GM19468 (cell line): ENCODE data around the gene AMPD1.

Experiments
- ATAC-seq: cut with Tn5 transposase; IDR thresholded peaks from one replicate; pipeline ENCODE4 v1.9.1; 2021; ENCODE audit warnings: mild to moderate bottlenecking, moderate library complexity, moderate number of reproducible peaks; ENCODE audit not compliant: unreplicated experiment; ENCODE audit errors: extremely low read depth

AMPD1 gene

GRCh38 chr1:114695430-114696058 lies at the start of gene AMPD1:
Gene AMPD1, minus strand, starts transcription at chr1:114695546. Its CDS starts 75 bp downstream, at chr1:114695471.
- ATAC-seq, result no peak

DNA sequence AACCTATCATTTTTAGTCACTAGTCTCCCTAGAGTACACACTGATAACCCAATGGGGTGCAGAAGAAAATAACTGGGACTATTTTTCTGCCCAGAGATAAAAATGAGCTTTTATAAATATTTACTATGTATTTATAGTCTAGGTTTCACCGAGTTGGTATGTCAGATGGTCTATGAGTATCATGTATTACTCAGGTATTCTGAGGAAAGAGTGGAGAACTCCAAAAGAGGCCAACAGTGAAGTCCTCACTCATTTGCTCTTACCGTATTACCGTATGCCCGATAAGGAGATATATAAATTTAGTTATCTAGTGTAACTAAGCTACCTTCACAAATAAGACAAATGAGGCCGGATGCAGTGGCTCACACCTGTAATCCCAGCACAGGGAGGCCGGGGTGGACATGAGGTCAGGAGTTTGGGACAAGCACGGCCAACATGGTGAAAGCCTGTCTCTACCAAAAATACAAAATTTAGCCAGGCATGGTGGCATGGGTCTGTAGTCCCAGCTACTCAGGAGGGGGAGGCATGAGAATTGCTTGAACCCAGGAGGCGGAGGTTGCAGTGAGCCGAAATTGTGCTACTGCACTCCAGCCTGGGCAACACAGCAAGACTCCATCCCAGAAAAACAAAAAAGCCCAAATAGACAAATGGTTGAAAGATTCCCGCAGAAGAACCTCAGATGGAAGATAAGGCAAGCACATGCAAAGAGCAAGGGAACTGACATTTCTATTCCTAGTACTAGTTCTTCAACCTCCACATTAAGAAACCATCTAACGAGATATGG lies 46.8 kb upstream of the AMPD1 start:
- ATAC-seq, result no peak

GRCh38 chr1:114740331-114740730 lies 45.0 kb upstream of the AMPD1 start:
- no peak for ATAC-seq

DNA sequence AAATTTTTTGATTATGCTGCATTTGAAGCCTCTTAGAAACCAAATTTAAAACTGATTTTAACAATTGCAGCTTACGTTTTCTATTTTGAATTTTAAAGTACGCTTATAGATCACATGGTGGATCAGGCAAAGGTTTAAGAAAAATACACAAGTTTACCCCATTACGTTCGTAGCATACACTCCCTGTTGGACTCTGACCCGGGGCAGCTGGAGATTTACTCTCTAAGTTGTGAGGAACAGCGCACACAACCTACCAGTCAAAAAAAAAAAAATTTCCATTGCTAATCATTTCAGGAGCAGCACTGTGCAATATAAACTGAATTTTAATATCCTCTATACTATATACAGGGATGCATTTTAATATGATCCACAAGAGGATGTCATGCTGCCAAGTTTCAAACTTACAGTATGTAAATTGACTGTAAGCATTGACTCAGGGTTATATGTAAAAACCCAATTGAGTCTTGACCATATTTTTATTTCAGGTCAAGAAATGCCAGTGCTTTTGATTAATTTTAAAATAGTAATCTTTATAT lies 42.0 kb upstream of the AMPD1 start:
- no peak for ATAC-seq

GRCh38 chr1:114735479-114735878 lies 40.1 kb upstream of the AMPD1 start:
- ATAC-seq, result no peak

DNA sequence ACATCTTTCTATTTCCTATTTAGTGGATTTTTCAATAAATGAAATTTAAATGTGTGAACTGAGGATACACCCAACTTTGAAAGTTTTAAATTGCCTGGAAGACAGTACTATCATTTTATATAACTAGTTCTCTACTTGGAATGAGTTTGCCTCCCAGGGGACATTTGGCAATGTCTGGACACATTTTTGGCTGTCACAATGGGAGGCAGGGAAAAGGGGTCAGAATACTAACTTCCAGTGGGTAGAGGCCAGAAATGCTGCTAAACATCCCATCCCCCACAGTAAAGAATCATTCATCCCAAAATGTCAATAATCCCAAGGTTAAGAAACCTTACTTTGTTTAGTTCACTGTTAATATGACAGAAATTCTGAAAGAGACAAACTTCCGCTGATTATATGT lies 34.4 kb upstream of the AMPD1 start:
- no peak for ATAC-seq

GRCh38 chr1:114728553-114728952 lies 33.2 kb upstream of the AMPD1 start:
- no peak for ATAC-seq

DNA sequence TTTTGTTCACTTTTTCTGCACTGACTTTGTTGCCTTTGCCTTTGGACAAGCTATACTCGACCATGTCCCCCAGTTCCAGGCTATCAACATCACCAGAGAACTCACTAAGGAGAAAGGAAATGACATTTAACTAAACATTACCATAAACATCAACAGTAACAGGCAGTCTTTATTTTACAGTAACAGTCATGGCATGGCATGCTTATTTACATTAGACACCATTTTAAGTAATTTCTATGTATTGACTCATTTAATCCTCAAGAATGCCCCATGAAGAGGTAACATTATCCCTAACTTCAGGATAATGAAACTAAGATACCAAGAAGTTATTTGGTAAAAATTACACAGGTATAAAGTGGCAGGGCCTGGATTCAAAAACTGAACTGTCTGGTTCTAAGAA lies 29.9 kb upstream of the AMPD1 start:
- no peak for ATAC-seq

GRCh38 chr1:114723915-114724314 lies 28.6 kb upstream of the AMPD1 start:
- no peak for ATAC-seq

GRCh38 chr1:114723457-114723856 lies 28.1 kb upstream of the AMPD1 start:
- ATAC-seq, result no peak

GRCh38 chr1:114720492-114720891 lies 25.1 kb upstream of the AMPD1 start:
- ATAC-seq, result no peak

- ATAC-seq, result no peak
These were observed 24.1 kb upstream of the AMPD1 start for GRCh38 chr1:114719424-114719787.

GRCh38 chr1:114718661-114719423 lies 23.5 kb upstream of the AMPD1 start:
- no peak for ATAC-seq

DNA sequence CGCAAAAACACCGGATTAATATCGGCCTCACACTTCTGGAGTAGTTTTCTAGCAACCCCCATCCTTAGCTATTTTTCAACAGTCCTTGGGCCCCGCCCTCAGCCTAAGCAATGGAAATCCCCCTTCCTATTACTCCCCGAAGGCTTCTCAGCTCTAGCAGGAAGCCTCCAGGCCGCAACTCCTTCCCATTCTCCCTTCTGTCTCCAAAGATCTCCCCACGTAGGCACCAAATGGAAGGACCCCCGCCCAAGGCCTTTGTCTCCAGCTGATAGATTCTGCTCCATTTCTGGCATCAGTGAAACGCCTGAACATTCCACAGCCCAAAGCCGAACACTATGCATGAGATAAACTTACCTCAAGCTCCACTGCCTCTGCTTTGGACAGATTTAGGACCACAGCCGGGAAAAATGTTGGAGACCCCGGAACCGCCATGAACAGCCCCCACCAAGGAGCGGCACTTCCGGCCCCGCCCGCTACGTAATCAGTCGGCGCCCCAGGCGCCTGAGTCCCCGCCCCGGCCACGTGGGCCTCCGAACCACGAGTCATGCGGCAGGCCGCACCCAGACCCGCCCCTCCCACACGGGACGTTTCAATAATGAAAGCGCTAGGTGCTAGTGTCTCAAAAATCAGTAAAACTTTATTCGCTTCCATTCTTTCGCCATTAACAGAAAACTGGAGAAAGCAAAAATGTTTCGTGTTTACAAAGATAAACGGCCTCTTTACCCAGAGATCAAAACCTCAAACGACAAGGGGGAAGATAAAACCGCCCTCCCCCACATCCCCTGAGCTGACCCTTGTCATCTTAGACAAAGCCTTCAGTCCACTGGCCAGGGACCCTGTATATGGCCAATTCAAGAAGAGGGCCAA lies 21.2 kb upstream of the AMPD1 start, which contains the start of gene NRAS:
NRAS (minus strand) TSS at position 468 of the 867 bp plus-strand sequence. CDS start 611 bp downstream, outside the sequence.
- ATAC-seq, result peak; percentile 94

DNA sequence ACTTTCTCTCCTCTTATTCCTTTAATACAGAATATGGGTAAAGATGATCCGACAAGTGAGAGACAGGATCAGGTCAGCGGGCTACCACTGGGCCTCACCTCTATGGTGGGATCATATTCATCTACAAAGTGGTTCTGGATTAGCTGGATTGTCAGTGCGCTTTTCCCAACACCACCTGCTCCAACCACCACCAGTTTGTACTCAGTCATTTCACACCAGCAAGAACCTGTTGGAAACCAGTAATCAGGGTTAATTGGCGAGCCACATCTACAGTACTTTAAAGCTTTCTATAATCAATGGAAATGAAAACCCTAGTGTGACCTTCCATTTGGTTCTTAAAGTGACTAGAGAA lies 20.6 kb upstream of the AMPD1 start:
- no peak for ATAC-seq

DNA sequence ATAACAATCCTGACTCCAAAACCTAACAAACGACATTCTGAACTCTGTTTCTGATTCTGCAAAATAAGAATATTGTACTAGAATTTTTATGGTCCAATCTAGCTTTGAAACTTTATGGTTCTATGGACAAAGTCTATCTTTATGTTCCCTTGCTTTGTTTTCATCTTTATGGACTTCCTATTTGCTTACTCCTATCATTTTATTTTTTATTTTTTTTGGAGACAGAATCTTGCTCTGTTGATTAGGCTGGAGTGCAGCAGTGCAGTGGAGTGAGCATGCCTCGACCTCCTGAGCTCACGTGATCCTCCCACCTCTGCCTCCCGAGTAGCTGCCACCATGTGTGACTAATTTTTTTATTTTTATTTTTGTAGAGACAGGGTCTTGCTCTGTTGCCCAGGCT lies 17.6 kb upstream of the AMPD1 start:
- no peak for ATAC-seq

DNA sequence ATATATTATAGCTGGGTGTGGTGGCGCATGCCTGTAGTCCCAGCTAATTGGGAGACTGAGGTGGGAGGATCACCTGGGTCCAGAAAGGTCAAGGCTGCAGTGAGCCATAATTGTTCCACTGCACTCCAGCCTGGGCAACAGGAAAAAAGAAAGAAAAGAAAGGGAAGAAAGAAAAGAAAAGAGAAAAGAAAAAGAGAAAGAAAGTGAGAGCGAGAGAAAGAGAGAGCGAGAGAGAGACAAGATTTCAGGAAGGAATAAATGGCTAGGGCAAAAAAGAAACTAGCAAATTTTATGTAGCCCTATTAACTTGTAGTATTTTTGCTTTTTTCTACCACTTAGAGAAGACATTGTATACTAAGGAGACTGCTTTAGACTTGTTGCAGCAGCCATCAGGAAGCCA lies 15.0 kb upstream of the AMPD1 start:
- ATAC-seq, result no peak

DNA sequence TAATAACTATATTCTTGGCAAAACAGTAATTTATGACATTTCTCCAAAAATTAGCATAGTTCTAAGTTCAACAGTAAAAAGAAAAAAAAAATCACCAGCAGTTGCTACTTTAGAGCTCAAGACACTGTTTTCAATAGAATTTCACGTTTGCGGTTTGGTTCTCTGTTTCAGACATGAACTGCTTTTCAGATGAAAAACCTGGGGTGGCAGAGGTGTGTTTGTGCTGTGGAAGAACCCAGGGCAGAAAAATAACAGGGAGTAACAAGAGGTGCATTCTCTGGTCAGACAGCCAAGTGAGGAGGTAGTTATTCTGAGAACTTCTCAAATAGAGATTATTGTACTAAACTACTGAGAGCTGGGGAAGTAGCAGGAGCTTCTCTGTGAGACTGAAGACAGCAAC lies 12.3 kb upstream of the AMPD1 start:
- no peak for ATAC-seq

GRCh38 chr1:114703242-114703641 lies 7.9 kb upstream of the AMPD1 start:
- ATAC-seq, result no peak

DNA sequence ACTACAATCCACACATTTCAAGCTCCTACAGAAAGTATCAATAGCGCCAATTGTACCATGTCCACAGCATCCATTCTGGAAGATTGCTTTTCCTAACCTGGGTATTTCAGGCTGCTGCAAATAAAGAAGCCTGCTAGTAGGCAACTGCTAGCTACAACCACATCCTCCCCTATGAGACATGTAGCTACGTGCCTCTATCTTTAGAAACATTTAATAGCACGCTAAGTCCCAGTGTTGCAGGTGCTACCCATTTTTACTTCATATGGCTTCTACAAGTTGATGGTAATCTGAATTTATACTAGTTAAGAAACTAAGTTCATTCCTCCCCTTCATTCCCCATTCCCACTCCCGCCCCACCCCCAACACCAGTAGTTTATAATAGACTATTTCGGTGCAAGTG lies 7.4 kb upstream of the AMPD1 start:
- ATAC-seq, result no peak
